GM19035 (cell line): ENCODE measurements around the gene IPO4.

Experiments used
- ATAC-seq: cut with Tn5 transposase; IDR thresholded peaks from one replicate; pipeline ENCODE4 v1.9.1; 2021; ENCODE audit not compliant: unreplicated experiment

The IPO4 gene

DNA sequence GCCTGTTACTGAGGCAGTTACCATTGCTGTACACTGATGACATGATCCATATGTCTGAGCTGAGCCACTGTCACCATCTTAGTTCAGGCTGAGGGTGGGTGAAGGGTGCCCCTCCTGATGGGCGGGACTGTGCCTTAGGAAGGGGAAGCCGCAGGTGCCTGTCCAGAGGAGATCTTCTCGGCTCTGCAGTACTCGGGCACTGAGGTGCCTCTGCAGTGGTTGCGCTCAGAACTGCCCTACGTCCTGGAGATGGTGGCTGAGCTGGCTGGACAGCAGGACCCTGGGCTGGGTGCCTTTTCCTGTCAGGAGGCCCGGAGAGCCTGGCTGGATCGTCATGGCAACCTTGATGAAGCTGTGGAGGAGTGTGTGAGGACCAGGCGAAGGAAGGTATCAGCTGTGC lies 37.6 kb downstream of the IPO4 start:
- ATAC-seq = no peak

DNA sequence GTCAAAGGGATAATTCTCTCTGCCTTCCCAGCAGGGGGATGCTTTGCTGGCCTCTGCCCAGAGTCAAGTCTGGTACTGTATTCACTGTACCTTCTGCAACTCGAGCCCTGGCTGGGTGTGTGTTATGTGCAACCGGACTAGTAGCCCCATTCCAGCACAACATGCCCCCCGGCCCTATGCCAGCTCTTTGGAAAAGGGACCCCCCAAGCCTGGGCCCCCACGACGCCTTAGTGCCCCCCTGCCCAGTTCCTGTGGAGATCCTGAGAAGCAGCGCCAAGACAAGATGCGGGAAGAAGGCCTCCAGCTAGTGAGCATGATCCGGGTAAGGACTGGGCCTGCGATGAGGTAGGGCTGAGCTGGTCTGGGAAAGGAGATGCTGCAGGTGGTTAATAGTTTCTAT lies 38.0 kb downstream of the IPO4 start:
- no peak for ATAC-seq

DNA sequence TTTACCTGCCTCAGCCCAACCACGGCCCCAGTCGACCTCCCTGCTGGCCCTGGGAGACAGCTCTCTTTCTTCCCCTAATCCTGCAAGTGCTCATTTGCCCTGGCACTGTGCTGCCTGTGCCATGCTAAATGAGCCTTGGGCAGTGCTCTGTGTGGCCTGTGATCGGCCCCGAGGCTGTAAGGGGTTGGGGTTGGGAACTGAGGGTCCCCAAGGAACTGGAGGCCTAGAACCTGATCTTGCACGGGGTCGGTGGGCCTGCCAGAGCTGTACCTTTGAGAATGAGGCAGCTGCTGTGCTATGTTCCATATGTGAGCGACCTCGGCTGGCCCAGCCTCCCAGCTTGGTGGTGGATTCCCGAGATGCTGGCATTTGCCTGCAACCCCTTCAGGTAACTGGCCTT lies 38.6 kb downstream of the IPO4 start:
- no peak for ATAC-seq

DNA sequence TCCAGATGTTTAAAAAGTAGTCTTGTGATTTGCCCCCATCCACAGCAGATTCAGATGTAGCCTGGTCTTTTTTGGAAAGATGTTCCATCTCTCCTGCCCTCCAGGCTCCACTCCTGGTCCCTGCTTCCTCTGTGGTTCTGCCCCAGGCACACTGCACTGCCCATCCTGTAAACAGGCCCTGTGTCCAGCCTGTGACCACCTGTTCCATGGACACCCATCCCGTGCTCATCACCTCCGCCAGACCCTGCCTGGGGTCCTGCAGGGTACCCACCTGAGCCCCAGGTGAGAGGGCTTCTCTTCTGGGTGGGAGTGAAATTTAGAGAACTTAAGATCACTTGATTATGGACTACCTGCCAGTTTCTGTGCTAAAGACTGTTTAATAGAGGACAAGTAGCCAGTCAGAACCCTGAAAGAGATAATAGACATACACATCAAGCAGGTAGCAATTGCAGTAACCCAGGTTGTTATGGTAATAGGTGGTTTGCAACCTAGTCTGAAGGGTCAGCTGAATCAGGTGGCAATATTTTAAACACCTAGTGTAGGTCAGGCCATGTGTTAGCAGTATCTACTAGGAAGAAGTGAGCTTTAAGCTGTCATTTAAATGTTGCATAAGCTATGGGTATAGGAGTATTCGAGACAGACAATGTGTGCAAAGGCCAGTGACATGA lies 39.2 kb downstream of the IPO4 start:
- no peak for ATAC-seq

DNA sequence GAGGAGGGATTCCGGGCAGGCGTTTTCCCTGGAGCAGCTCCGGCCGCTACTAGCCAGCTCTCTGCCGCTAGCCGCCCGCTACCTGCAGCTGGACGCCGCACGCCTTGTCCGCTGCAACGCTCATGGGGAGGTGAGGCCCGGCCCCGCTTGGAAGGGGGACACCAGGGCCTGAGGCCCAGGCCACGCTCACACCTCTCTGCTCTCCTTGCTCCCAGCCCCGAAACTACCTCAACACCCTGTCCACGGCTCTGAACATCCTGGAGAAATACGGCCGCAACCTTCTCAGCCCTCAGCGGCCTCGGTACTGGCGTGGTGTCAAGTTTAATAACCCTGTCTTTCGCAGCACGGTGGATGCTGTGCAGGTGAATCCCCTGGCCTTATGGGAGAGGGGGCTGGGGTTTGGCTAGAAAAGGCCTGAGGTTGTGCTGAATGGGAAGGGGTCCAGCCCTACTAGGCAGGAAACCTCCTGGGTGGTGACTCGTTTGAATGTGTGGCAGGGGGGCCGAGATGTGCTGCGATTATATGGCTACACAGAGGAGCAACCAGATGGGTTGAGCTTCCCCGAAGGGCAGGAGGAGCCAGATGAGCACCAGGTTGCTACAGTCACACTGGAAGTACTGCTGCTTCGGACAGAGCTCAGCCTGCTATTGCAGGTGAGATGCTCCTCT lies 40.7 kb downstream of the IPO4 start:
- no peak for ATAC-seq

DNA sequence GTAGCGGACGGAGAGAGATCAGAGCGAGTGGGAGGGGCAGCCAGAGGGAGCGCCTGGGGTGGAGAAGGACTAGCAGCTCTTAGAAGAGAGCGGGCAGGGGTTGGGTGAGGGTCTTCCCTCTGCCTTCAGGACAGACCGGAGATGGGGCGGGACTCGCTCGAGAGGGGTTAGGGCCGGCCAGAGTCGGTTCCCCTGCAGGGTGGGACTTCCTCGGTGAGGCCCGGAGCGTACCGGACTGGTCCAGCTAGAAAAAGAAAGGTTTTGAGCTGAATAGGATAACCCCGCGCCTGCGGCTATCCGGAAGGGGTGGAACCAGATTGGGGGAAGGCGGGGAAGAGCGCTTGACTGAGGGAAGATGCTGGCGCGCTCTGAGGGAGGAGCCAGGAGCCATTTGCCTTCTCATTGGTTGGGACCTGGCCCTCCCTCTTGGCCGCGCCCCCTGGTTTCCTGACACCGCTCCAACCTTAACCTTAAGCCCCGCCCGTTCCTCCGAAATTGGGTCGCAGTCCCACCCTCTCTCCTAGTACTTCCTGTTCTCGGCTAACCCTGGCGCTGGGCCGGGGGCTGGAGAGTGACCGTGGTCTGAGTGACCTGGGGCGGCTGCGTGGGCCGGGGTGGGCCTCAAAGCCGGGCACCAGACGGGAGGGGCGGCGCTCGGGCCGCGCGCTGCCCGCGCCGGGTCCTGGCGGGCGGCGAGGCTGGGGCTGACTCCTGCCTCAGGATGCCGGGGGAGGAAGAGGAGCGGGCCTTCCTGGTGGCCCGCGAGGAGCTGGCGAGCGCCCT lies 41.4 kb downstream of the IPO4 start, which contains the start of gene RNF31:
TSS of gene RNF31 (plus strand) at position 521 of the 783 bp plus-strand sequence. CDS start at position 722, 201 bp downstream.
- peak; percentile 79 for ATAC-seq

DNA sequence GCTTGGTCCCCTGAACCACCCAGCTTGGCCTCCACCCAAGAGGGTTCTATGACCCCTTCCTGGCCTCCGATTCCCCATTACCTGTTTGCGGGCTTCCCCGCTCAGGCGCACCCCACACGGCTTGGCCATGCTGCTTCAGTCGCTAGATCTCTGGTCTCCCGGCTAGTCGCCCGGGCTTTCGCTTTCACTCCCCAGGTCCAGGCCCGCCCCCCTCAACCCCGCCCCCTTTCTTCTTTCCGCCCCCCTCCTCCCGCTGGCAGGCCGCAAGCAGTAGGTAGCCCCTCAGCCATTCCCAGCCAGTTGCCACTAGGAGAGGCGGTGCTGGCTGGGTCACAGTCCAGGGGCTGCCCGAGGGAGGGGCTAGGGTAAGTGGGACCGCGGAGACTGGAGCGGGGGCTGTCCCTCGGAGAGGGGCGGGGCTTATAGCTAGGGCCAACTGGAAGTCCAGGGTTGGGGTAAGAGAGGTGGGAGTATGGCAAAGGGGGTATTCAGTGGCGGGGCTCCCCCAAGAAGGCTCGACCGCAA lies 42.1 kb downstream of the IPO4 start, which contains the start of gene PSME2:
TSS of gene PSME2 (minus strand) at position 158 of the 525 bp plus-strand sequence. CDS start at position 129, 29 bp downstream.
- ATAC-seq = peak; percentile 61

DNA sequence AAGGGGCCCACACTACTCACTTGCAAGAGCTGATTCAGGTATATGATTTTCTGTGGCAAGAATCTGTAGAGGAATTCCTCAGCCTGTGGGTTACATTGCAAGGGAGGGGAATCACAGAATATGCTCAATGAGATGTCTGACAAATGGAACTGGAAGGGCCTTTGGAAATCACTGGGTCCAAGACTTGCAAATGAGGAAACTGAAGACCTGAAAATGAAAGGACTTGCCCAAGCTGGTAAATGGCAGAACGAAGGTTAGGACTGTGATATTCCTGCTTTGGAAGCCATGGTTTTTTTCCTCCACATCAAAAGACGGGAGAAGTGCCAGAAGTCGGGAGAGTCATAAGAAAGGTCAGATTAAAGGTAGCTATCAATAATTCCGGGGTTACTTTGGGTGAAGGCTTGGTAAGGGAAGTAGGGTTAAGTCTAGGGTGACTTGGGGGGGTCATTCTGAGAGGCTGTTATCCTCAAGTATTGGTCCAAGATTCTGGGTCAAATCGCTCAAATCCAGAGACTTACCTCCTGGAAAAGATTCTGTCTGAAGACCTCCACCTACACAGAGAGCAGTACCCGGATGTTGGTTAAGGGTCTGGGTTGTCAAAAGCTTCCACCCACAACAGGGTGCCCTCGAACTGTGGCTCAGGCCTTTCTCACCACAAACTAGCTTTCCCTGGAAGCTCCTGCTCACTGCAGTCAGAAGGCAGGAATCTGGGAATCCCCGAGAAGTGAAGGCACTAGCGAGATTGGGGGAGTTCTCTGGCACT lies 42.7 kb downstream of the IPO4 start:
- no peak for ATAC-seq

DNA sequence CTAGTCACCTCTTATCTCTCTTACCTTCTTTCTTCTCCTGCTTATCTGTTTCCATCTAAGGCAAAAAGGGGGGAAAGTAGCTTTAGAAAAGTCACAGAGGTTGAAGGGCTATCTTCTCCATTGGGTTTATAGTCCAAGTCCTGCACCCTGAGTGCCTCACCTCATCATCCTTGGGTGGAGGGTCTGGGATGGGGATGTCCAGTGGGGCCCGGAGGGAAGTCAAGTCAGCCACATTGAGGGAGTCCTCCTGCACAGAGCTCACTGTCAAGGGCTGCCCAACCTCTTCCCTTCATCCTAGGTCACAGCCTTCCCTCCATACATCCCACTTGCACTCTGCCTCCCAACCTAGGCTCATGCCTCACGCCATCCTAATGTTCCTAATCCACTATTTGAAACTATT lies 43.4 kb downstream of the IPO4 start:
- ATAC-seq = no peak

DNA sequence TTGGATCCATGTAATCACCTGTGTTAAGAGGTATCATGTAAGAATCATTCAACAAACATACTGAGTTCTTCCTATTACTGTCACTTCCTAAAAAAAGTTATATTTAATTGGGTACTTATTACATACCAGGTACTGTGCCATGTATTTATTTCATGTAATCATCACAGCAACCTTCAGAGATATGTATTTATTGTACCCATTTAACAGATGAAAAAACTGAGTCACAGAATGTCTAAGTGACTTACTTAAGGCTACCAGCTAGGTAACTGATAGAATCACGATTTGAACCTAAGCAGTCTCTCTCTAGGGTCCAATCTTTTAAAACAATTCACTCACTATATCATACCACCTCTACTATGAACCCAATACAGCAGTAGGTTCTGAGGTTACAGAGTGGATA lies 44.2 kb downstream of the IPO4 start:
- no peak for ATAC-seq

DNA sequence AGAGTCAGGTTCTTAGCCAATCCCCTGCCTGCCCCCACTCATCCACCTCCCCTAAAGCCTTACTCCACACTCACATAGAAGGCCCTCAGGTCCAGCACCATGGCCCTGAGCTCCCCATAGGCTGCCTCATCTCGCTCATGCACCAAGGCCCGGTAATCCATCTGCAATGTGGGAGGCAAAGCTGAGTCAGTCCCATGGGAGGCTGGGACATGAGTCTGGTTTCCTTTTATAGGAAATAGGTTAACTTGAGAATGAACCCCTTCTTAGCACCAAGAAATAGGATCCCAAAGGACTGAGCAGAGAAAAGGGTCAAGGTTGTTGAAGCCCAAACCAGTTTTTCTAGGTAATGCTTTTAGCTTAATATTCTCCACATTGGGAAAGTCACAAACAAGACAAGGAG lies 45.1 kb downstream of the IPO4 start:
- no peak for ATAC-seq

DNA sequence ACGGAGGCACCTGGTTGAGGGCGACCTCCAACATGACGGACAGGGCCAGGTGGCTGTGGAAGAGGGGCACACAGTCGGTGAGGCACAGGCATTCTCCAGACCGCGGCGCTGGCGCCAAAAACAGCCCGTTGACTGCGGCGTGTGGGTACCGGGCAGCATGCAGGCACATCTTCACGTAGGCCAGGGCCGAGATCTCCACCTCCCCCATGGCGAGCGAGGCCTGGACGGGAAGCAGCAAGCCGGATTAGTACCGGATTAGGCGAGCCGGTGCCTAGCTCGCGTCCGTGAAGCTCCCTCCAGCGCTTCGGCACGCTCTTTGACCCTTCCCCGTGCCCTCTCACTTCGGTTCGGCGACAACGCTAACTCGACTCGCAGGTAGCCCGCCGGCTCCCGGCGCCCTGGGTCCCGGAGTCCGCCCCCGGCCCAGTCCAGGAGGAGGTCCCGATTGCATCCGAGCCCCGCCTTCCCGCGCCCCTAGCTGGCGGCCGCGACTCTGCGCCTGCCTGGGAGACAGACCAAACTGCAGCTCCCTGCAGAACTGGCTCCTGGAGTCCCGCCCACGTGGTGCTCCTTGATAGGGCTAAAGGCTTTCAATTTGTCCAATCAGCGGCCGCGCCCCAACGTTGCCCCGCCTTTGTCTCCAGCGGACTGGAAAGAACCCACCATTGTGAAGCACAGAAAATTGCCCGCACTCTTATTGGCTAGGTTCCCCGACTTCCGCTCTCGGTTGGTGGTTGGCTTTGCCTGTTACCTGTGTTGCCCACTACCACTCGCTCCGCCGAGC lies 47.3 kb downstream of the IPO4 start, which contains the start of gene EMC9:
TSS of gene EMC9 (minus strand) at position 495 of the 784 bp plus-strand sequence. CDS start at position 208, 287 bp downstream.
- ATAC-seq = peak; percentile 83

DNA sequence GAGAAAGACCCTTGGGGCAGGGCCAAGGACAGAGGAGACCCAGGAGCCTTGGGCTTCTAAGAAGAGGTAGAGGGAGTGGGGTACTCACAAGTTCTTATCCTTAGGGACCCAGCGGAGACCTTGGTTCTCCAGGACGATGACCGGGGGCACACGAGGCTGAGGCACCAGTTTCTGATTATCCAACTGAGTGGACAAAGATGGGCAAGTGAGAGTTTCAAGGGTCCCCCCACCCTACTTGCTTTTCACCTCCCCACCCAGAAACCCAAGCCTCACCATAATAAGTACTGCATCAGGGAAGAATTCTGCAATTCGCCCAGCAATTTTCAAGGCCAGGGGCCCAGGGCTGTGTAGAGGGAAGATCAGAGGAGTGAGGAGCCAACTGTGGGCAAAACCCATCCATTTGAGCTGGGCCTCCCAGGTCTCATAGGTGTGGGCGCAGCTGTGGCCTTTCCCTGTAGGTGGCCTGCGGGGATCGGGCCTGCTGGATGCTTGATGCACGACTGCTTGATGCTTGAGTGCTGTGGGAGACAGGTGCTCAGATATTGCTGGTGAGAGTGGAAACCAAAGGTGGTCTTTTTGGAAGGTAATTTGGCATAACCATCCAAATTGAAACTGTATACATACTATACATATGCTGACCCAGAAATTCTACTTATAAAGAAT lies 49.2 kb downstream of the IPO4 start:
- ATAC-seq = no peak

DNA sequence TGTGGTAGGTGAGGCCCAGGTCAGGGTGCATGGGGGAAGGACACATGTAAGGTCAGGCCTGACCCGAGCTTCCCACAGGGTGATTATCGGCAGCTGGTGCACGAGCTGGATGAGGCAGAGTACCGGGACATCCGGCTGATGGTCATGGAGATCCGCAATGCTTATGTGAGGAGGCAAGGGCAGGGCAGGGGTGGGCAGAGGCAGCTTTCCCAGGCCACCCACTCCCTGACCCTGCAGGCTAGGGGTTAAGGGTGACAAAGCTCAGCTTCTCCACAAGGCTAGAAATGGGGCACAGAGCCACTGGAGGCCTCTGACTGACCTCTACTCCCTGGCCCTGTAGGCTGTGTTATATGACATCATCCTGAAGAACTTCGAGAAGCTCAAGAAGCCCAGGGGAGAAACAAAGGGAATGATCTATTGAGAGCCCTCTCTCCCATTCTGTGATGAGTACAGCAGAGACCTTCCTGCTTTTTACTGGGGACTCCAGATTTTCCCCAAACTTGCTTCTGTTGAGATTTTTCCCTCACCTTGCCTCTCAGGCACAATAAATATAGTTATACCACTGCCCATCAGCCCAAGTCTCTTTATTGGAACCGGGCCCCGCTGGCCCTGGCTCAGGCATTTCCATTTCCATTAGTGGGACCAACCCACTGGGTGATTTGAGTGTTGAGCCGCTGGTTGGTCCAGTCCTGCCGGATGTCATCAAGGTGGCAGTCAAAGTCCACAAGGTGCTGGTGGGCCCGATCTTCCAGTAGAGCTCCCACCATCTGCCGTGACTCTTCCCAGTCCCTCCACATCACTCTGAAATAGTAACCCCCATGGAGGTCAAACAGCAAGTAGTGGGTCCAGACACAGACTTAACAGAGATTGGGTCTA lies 50.0 kb downstream of the IPO4 start:
- ATAC-seq = no peak

DNA sequence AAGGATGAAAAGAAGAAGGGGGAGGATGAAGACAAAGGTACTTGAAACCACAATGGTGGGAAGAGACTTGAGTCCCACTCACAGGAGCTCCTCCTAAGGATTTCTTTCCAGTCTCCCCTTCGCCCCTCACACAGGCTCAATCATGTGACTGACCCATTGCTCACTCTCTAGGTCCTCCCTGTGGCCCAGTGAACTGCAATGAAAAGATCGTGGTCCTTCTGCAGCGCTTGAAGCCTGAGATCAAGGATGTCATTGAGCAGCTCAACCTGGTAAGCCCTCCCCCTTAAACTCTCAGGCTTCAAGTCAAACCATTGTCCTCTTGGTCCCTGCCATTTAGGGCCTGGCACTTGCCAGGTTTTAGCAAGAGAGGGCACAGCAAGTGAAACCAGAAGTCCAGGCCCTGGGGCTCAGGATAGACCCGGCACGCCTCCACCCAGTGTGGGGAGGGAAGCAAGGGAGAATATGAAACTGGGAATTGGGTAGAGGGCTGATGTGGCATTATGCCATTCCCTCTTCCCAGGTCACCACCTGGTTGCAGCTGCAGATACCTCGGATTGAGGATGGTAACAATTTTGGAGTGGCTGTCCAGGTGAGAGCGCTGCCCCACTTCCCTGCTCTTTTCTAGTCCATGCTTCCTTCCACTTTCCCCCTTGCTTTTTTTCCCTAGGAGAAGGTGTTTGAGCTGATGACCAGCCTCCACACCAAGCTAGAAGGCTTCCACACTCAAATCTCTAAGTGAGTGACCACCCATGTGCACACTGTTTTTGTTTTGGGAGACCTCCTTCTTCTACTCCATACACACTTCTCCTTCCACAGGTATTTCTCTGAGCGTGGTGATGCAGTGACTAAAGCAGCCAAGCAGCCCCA lies 50.9 kb downstream of the IPO4 start:
- no peak for ATAC-seq

DNA sequence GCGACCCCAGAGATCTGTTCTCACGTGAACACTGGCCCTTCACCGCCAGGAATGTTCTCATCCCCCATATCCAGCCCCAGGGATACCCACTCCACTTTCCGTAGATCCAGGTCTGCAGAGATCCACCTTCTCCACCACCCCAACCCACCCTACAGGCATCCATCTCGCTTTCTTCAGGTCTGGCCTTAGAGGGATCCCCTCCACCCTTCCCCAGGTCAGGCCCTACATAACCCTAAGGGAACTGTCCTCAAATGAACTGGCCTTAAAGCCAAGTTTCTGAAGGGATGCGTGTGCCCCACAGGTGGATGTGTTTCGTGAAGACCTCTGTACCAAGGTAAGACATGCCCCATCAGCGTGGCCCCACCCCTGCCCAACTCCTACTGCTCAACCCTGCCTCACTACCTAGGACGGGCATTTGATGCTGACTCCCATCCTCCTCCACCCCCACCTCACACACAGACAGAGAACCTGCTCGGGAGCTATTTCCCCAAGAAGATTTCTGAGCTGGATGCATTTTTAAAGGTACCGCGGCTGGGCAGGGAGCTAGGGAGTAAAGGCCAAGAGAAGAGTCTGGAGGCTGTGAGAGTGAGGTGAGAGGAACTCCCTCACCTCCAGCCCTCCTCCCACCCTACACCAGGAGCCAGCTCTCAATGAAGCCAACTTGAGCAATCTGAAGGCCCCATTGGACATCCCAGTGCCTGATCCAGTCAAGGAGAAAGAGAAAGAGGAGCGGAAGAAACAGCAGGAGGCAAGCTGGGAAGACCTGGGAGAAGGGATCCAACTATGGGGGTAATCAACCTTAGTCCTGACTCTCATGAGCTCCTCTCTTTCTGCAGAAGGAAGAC lies 51.7 kb downstream of the IPO4 start:
- ATAC-seq = no peak
